ENCODE measurements around the gene TMTC3.
A peak's percentile ranks its signal among the peaks of the same experiment; 100 is the strongest.
"Not testable (repeated sequence)": the region's sequence is repeated elsewhere in the genome, so short reads cannot be mapped to it uniquely, and the experiment has no call there.

TMTC3 gene

GRCh38 chr12:88167384-88167783 is 25.3 kb downstream of the TMTC3 start:
- no peak for DNase-seq

GRCh38 chr12:88172844-88173407 is 30.8 kb downstream of the TMTC3 start:
- peak in 2 of 3 donors; percentile 33 to 46 for DNase-seq

GRCh38 chr12:88175544-88175943 is 33.4 kb downstream of the TMTC3 start:
- no peak for DNase-seq

- no peak for DNase-seq
These were observed 37.4 kb downstream of the TMTC3 start for GRCh38 chr12:88179436-88180014.

- DNase-seq = no peak
These were observed 39.8 kb downstream of the TMTC3 start for GRCh38 chr12:88181881-88182280.

- no peak for DNase-seq
These were observed 40.3 kb downstream of the TMTC3 start for GRCh38 chr12:88182416-88182815.

GRCh38 chr12:88184196-88184595 is 42.1 kb downstream of the TMTC3 start:
- DNase-seq = no peak

GRCh38 chr12:88185279-88185678 is 43.2 kb downstream of the TMTC3 start:
- DNase-seq = no peak

GRCh38 chr12:88185988-88186387 is 43.9 kb downstream of the TMTC3 start:
- peak; percentile 48 to 49 (median 48) for DNase-seq

- no peak for DNase-seq
These were observed 45.5 kb downstream of the TMTC3 start for GRCh38 chr12:88187571-88187970.

- DNase-seq = no peak
These were observed 46.1 kb downstream of the TMTC3 start for GRCh38 chr12:88188180-88188579.

- DNase-seq = no peak
These were observed 50.3 kb downstream of the TMTC3 start for GRCh38 chr12:88192426-88192825.

GRCh38 chr12:88194868-88195267 is 52.8 kb downstream of the TMTC3 start:
- DNase-seq = no peak

GRCh38 chr12:88200029-88200428 is 57.9 kb downstream of the TMTC3 start:
- DNase-seq = no peak

- no peak for DNase-seq
These were observed 60.4 kb downstream of the TMTC3 start for GRCh38 chr12:88202500-88202899.

- DNase-seq = peak; percentile 29 to 35 (median 33)
These were observed 64.5 kb downstream of the TMTC3 start for GRCh38 chr12:88206601-88207000.

GRCh38 chr12:88207921-88208620 is 66.0 kb downstream of the TMTC3 start:
- DNase-seq = no peak

GRCh38 chr12:88208661-88209060 is 66.6 kb downstream of the TMTC3 start:
- DNase-seq = no peak

GRCh38 chr12:88210311-88210710 is 68.2 kb downstream of the TMTC3 start:
- not testable (repeated sequence) for DNase-seq

GRCh38 chr12:88218293-88218692 is 76.2 kb downstream of the TMTC3 start:
- DNase-seq = no peak

GRCh38 chr12:88219861-88220260 is 77.8 kb downstream of the TMTC3 start:
- no peak for DNase-seq

- no peak for DNase-seq
These were observed 81.4 kb downstream of the TMTC3 start for GRCh38 chr12:88223519-88223918.

- DNase-seq = no peak
These were observed 83.7 kb downstream of the TMTC3 start for GRCh38 chr12:88225776-88226175.

- DNase-seq = no peak
These were observed 85.2 kb downstream of the TMTC3 start for GRCh38 chr12:88227263-88227662.

GRCh38 chr12:88227871-88228270 is 85.8 kb downstream of the TMTC3 start:
- no peak for DNase-seq

Data from suppressor macrophage treated with lipopolysaccharide for 1 hour (primary cell).